VCaP (cell line): ENCODE results near the gene EYA2.
A peak's percentile ranks its signal among the peaks of the same experiment; 100 is the strongest.

Source experiments
- H3K27ac ChIP-seq: fragments of 450-650 bp; 2 replicates; pipeline ENCODE4 v1.5.1; 2017
- TF ChIP-seq, protein P1 (sequence below): fragments of 450-650 bp; conservative IDR thresholded peaks from 2 replicates; pipeline ENCODE4 v1.5.1; 2017; ENCODE audit warnings: mild to moderate bottlenecking, moderate library complexity

The EYA2 gene

DNA sequence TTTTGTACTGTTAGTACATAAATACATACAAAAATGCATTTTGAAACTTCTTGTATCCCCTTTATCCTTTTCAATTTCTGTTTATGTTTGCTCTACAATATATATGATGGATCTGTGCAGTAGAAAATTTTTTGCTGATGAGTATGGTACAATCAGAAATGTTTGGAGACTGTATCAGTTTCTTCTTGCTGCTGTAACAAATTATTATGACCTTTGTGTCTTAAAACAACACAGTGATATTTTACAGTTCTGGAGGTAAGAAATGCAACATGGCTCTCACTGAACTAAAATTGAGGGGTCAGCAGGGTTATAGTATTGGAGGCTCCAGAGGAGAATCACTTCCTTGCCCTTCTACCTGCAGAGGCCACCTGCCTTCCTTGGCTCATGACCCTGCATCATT lies 184.4 kb downstream of the EYA2 start:
- TF ChIP-seq, protein P1, sequence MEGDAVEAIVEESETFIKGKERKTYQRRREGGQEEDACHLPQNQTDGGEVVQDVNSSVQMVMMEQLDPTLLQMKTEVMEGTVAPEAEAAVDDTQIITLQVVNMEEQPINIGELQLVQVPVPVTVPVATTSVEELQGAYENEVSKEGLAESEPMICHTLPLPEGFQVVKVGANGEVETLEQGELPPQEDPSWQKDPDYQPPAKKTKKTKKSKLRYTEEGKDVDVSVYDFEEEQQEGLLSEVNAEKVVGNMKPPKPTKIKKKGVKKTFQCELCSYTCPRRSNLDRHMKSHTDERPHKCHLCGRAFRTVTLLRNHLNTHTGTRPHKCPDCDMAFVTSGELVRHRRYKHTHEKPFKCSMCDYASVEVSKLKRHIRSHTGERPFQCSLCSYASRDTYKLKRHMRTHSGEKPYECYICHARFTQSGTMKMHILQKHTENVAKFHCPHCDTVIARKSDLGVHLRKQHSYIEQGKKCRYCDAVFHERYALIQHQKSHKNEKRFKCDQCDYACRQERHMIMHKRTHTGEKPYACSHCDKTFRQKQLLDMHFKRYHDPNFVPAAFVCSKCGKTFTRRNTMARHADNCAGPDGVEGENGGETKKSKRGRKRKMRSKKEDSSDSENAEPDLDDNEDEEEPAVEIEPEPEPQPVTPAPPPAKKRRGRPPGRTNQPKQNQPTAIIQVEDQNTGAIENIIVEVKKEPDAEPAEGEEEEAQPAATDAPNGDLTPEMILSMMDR: no peak
- H3K27ac ChIP-seq: peak overlapping the region; percentile 31

DNA sequence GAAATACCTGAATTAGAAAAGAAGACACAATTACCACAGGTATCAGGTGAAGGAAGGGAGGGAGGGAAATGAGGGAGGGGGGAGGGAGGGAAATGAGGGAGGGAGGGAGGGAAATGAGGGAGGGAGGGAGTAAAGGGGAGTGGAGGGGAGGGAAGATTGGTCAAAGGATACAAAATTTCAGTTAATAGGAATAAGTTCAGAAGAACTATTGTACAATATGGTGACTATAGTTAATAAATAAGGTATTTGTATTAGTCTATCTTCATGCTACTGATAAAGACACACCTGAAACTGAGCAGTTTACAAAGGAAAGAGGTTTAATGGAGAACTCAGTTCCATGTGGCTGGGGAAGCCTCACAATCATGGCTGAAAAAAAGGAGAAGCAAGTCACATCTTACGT lies 185.7 kb downstream of the EYA2 start:
- TF ChIP-seq, protein P1: no peak
- peak overlapping the region; percentile 31; the same call in 1 of the 2 replicates for H3K27ac ChIP-seq

DNA sequence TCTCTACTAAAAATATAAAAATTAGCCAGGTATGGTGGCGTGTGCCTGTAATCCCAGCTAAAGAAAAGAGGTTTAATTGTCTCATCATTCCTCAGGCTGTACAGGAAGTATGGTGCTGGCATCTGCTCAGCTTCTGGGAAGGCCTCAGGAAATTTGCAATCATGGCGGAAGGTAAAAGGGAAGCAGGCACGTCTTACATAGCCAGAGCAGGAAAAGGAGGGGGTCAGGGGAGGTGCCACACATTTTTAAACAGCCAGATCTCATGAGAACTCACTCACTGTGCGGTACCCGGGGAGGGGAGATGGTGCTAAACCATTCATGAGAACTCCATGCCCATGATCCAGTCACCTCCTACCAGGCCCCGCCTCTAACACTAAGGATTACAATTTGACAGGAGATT lies 191.7 kb downstream of the EYA2 start:
- TF ChIP-seq, protein P1: no peak

DNA sequence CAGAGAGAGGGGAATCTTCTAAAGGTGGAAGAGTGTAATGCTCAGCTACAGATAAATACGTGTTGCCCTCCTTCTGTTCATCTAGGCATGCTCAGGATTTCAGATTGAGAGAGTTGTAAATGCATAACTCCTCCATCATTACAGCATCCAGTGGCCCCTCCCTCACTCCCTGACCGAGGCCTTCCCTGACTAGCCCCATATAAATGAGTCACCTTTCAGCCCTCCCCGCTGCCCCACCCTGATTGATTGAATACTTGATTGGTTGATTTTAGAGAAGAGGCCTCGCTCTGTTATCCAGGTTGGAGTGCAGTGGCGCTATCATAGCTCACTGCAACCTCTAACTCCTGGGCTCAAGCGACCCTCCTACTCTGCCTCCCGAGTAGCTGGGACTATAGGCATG lies 193.7 kb downstream of the EYA2 start:
- TF ChIP-seq, protein P1: no peak
- H3K27ac ChIP-seq: no peak overlapping the region

More for the DNA sequence above, 191.7 kb downstream of the EYA2 start:
- H3K27ac ChIP-seq: no peak overlapping the region

DNA sequence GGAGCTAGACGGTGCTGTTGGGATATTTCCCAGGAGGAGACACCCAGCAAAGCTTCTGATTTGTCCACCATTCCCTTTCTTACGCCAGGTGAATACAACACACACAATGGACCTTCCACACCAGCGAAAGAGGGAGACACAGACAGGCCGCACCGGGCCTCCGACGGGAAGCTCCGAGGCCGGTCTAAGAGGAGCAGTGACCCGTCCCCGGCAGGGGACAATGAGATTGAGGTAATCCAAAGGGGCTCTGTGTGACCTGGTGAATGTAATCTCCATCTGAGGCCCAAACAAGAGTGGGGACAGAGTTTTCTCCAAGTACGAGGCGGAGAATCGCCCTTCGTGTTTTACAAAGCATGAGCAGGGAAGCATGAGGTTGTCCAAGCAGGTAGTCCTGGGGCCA lies 194.5 kb downstream of the EYA2 start:
- no peak overlapping the region for H3K27ac ChIP-seq
- TF ChIP-seq, protein P1: no peak

DNA sequence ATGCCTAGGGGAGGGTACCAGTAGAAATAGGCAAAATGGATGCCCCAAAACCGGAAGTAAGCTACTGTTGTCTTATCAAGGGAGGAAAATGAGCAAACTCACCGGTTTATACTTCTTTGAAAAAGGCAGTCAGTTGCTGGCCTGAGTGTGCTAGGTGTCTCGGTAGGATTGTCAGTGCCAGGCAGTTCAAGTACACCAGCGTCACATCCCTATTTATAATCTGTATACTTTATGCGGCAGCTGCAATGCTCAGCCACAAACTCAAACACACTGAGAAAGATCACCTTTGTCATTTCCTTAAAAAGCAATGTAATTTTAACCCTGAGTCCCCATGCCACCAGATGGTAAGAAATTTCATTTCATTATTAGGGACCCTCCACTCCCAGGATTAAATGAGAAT lies 196.2 kb downstream of the EYA2 start:
- no peak overlapping the region for H3K27ac ChIP-seq
- TF ChIP-seq, protein P1: no peak

DNA sequence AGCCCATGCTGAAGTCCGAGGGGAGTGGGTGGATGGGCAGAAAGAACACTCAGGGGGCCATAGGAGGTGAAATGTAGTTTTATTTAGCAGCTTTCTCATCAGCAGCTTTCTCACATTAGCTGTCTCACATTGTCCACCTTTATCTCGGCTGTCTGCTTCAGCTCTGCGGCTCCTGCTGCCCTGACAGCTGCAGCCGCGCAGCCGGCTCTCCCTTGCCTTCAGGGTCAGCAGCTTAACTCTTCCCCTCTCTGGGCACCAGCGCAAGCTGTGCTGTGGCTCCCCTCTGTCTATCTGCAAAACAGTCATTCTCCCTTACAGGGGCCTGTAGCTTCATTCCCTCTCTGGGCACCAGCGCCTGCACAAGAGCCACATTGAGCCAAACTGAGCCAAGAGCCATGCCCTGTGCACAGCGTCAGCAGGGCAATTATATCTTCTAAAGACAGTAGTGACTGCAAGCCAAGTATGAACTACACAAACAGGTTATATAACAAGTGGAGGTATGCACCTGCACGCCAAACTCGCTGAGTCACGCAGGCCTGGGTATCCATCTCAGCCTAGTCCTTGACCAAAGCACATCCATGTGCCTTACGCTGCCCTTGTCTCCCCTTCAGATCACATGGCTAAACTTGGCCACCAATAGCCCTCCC lies 198.8 kb downstream of the EYA2 start:
- no peak overlapping the region for H3K27ac ChIP-seq
- TF ChIP-seq, protein P1: no peak
